Stimulated activated CD8-positive, alpha-beta memory T cell treated with anti-CD3 and anti-CD28 coated beads, Interleukin-12 subunit alpha, Interleukin-12 subunit beta, amount 100 ng/mL, for 24 hours (primary cell): Measurements from ENCODE around the gene CDCA5.

Experiments
- DNase-seq: peaks from one replicate; pipeline ENCODE4 v3.0.0-alpha.2; 2020; ENCODE audit errors: extremely low read depth

CDCA5 gene

GRCh38 chr11:65071907-65072630 is 11.8 kb downstream of the CDCA5 start:
- DNase-seq: no peak

- no peak for DNase-seq
Observed at GRCh38 chr11:65069217-65069616, 14.6 kb downstream of the CDCA5 start.

GRCh38 chr11:65067446-65067845 is 16.4 kb downstream of the CDCA5 start:
- no peak for DNase-seq

GRCh38 chr11:65066805-65067291 is 17.0 kb downstream of the CDCA5 start:
- no peak for DNase-seq

GRCh38 chr11:65066315-65066714 is 17.5 kb downstream of the CDCA5 start:
- no peak for DNase-seq

GRCh38 chr11:65065851-65066250 is 18.0 kb downstream of the CDCA5 start:
- no peak for DNase-seq

- no peak for DNase-seq
Observed at GRCh38 chr11:65064847-65065240, 19.0 kb downstream of the CDCA5 start.

- DNase-seq: no peak
Observed at GRCh38 chr11:65063532-65063931, 20.3 kb downstream of the CDCA5 start.

- DNase-seq: no peak
Observed at GRCh38 chr11:65060913-65061408, 22.9 kb downstream of the CDCA5 start.

- no peak for DNase-seq
Observed at GRCh38 chr11:65059959-65060824, 23.6 kb downstream of the CDCA5 start.

GRCh38 chr11:65059523-65059922 is 24.3 kb downstream of the CDCA5 start:
- no peak for DNase-seq

GRCh38 chr11:65058419-65059054 is 25.3 kb downstream of the CDCA5 start, which contains the start of gene NAALADL1:
Gene NAALADL1, minus strand, starts transcription at chr11:65058553. Its CDS starts 32 bp downstream, at chr11:65058521.
- DNase-seq: no peak

- DNase-seq: no peak
Observed at GRCh38 chr11:65058012-65058411, 25.8 kb downstream of the CDCA5 start.

- no peak for DNase-seq
Observed at GRCh38 chr11:65057526-65057925, 26.3 kb downstream of the CDCA5 start.

GRCh38 chr11:65056999-65057398 is 26.8 kb downstream of the CDCA5 start:
- no peak for DNase-seq

- DNase-seq: no peak
Observed at GRCh38 chr11:65055538-65055937, 28.3 kb downstream of the CDCA5 start.

GRCh38 chr11:65053827-65054508 is 29.9 kb downstream of the CDCA5 start:
- DNase-seq: no peak

- no peak for DNase-seq
Observed at GRCh38 chr11:65051398-65051858, 32.4 kb downstream of the CDCA5 start.

GRCh38 chr11:65047581-65048422 is 36.0 kb downstream of the CDCA5 start:
- no peak for DNase-seq

- DNase-seq: no peak
Observed at GRCh38 chr11:65045728-65046127, 38.1 kb downstream of the CDCA5 start.
